Keratinocyte (primary cell): ENCODE measurements around the gene MSANTD2.

Source experiments
- EZH2 ChIP-seq: IDR thresholded peaks from one replicate; pipeline ENCODE4 v1.6.1; 2012; ENCODE audit warnings: inconsistent platforms, mild to moderate bottlenecking, low read length, moderate library complexity
- TF ChIP-seq, protein P1 (sequence below), 3 experiments: IDR thresholded peaks in 1 of 3; conservative IDR thresholded peaks in 1 of 3; optimal IDR thresholded peaks in 1 of 3; 2 replicates in 2 of 3; 3 replicates in 1 of 3; pipeline versions ENCODE3 to v1.5.1; 2011; ENCODE audit warnings: low read length in 3 of 3, mild to moderate bottlenecking in 3 of 3, moderate library complexity in 2 of 3, control low read depth in 1 of 3, inconsistent platforms in 1 of 3; ENCODE audit not compliant: insufficient read depth in 2 of 3; ENCODE audit errors: extremely low read depth in 1 of 3

DNA sequence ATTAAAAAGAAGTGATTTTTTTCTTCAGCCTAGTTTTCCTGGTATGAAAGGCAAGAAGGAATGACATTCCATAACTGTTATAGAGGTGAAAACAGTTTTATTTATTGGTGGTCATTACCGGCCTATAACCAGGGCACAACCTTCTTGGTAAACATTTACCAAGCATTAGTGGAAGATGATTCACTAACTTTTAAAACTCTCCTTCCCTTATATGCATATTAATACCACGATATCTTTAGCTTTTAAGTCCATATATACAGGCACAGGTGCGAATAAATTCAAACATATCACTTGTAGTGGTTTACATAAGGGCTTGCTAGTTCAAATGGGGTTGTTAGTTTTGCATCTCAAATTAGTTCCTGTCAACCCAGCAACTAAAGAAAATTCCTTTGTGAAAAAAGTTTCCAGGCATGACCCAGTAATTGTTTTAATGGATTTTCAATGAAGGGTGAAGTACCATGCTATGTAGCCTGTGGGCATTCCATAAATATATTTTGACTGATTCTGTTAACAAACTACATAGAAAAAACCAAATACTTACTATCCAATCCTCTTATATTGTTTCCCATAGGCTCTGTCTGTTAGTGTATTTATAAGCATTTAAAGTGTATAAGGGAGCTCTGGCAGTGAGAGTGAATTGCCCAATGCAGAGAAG lies 34.4 kb upstream of the MSANTD2 start:
- TF ChIP-seq, protein P1, sequence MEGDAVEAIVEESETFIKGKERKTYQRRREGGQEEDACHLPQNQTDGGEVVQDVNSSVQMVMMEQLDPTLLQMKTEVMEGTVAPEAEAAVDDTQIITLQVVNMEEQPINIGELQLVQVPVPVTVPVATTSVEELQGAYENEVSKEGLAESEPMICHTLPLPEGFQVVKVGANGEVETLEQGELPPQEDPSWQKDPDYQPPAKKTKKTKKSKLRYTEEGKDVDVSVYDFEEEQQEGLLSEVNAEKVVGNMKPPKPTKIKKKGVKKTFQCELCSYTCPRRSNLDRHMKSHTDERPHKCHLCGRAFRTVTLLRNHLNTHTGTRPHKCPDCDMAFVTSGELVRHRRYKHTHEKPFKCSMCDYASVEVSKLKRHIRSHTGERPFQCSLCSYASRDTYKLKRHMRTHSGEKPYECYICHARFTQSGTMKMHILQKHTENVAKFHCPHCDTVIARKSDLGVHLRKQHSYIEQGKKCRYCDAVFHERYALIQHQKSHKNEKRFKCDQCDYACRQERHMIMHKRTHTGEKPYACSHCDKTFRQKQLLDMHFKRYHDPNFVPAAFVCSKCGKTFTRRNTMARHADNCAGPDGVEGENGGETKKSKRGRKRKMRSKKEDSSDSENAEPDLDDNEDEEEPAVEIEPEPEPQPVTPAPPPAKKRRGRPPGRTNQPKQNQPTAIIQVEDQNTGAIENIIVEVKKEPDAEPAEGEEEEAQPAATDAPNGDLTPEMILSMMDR (optimal IDR thresholded peaks at IDR 0.05 in 1 of 3, IDR thresholded peaks at IDR 0.05 in 1 of 3, conservative IDR thresholded peaks at IDR 0.05 in 1 of 3; ENCODE audit: extremely low read depth in 1 of 3, insufficient read depth in 2 of 3, low read length in 3 of 3): no peak
- no peak for TF ChIP-seq EZH2
